Neural progenitor cell (in vitro differentiated cells): ENCODE results near the gene ZNF560.

Source experiments
- CTCF ChIP-seq: fragments of 200-600 bp; sonication (generic); IDR thresholded peaks from 2 replicates; pipeline ENCODE4 v1.5.1; 2017; ENCODE audit warnings: antibody characterized with exemption, mild to moderate bottlenecking
- EZH2 ChIP-seq: fragments of 200-600 bp; sonication (generic); IDR thresholded peaks from 2 replicates; pipeline ENCODE4 v1.6.1; 2017; ENCODE audit warnings: antibody characterized with exemption, mild to moderate bottlenecking, moderate library complexity

- no peak for TF ChIP-seq CTCF
- TF ChIP-seq EZH2, result no peak
Observed at GRCh38 chr19:9487016-9487415, 11.4 kb downstream of the ZNF560 start.
